GM18498 (cell line): ENCODE data around the gene POU2AF3.
A peak's percentile ranks its signal among the peaks of the same experiment; 100 is the strongest.
"Not testable (repeated sequence)": the region's sequence is repeated elsewhere in the genome, so short reads cannot be mapped to it uniquely, and the experiment has no call there.

Source experiments
- ATAC-seq: cut with Tn5 transposase; IDR thresholded peaks from one replicate; pipeline ENCODE4 v1.9.1; 2021; ENCODE audit warnings: mild to moderate bottlenecking, moderate library complexity; ENCODE audit not compliant: unreplicated experiment

The POU2AF3 gene

GRCh38 chr11:111298413-111299100 is at the start of gene POU2AF3:
Gene POU2AF3, plus strand, starts transcription at chr11:111298546. Its CDS starts 36 bp downstream, at chr11:111298582.
- ATAC-seq: peak; percentile 26

GRCh38 chr11:111250936-111251335 is 47.4 kb upstream of the POU2AF3 start:
- ATAC-seq: no peak

- no peak for ATAC-seq
Observed at GRCh38 chr11:111253131-111253530, 45.2 kb upstream of the POU2AF3 start.

- no peak for ATAC-seq
Observed at GRCh38 chr11:111253630-111254029, 44.7 kb upstream of the POU2AF3 start.

- no peak for ATAC-seq
Observed at GRCh38 chr11:111258046-111258445, 40.3 kb upstream of the POU2AF3 start.

GRCh38 chr11:111259896-111260295 is 38.5 kb upstream of the POU2AF3 start:
- ATAC-seq: no peak

GRCh38 chr11:111260811-111261210 is 37.5 kb upstream of the POU2AF3 start:
- ATAC-seq: no peak

GRCh38 chr11:111264646-111265045 is 33.7 kb upstream of the POU2AF3 start:
- ATAC-seq: no peak

GRCh38 chr11:111265421-111265820 is 32.9 kb upstream of the POU2AF3 start:
- no peak for ATAC-seq

- ATAC-seq: not testable (repeated sequence)
Observed at GRCh38 chr11:111268303-111268702, 30.0 kb upstream of the POU2AF3 start.

GRCh38 chr11:111269146-111269868 is 29.0 kb upstream of the POU2AF3 start:
- no peak for ATAC-seq

GRCh38 chr11:111272420-111272819 is 25.9 kb upstream of the POU2AF3 start:
- no peak for ATAC-seq

GRCh38 chr11:111282562-111283075 is 15.7 kb upstream of the POU2AF3 start:
- ATAC-seq: no peak

- ATAC-seq: no peak
Observed at GRCh38 chr11:111283945-111284481, 14.3 kb upstream of the POU2AF3 start.

GRCh38 chr11:111285189-111286091 is 12.9 kb upstream of the POU2AF3 start:
- ATAC-seq: no peak

- ATAC-seq: no peak
Observed at GRCh38 chr11:111291764-111292163, 6.6 kb upstream of the POU2AF3 start.

GRCh38 chr11:111292408-111292807 is 5.9 kb upstream of the POU2AF3 start:
- not testable (repeated sequence) for ATAC-seq

- ATAC-seq: no peak
Observed at GRCh38 chr11:111296196-111296595, 2.1 kb upstream of the POU2AF3 start.

- ATAC-seq: no peak
Observed at GRCh38 chr11:111297696-111298095, 650 bp upstream of the POU2AF3 start.

- peak; percentile 61 for ATAC-seq
Observed at GRCh38 chr11:111299101-111300026, 1.0 kb downstream of the POU2AF3 start.
